NCI-H2107 treated with DMSO at 0.1 percent for 48 hours (cell line): ENCODE measurements around the gene S100A9.

Experiments
- DNase-seq: peaks from one replicate; lab custom pipeline; 2025; ENCODE audit not compliant: unreplicated experiment; lab: John Stamatoyannopoulos, UW

S100A9 gene

DNA sequence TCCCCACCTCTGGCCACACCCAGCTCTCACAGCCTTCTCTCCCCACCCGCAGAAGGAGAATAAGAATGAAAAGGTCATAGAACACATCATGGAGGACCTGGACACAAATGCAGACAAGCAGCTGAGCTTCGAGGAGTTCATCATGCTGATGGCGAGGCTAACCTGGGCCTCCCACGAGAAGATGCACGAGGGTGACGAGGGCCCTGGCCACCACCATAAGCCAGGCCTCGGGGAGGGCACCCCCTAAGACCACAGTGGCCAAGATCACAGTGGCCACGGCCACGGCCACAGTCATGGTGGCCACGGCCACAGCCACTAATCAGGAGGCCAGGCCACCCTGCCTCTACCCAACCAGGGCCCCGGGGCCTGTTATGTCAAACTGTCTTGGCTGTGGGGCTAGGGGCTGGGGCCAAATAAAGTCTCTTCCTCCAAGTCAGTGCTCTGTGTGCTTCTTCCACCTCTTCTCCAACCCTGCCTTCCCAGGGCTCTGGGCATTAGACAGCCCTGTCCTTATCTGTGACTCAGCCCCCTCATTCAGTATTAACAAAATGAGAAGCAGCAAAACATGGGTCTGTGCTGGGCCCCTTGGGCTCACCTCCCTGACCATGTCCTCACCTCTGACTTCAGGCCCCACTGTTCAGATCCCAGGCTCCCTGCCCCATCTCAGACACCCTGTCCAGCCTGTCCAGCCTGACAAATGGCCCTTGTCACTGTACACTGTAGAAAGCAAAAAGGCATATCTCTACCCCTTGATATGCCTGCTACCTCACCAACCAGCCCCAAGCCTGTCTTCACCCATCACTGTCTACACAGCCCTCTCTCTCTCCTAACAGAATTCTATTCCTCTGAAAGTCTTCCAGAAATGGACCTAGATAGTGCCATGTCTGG is 3.2 kb downstream of the S100A9 start:
- DNase-seq, result no peak

DNA sequence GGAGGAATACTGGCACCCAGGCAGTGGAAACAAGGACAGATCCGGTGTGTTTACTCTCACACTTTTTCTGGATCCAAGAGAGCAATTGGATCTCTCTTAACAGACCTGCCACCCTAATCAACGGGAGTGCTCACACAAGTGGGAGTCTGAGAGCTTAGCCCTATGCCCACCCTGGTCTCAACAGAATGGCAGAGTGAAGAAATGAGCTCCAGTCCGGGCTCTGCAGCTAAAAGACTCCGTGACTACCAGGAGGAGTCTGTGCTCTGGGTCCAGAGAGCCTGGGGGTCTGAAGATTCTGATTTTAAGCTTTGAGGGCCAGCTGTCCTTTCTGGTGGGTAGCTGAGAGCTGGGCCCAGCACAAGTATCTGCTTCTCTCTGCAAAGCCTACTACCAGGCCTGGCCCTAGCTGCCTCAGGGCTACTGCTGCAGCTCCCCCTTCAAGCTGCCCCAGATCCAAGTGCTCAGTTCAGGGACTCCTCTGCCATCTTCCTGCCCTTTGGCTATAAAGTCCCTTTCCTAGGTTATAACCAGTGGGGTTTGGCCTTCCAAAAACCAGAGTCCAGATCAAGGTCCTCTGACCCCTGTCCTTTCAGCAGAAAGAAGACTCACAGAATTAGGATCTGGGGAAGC is 3.9 kb downstream of the S100A9 start:
- DNase-seq, result no peak

DNA sequence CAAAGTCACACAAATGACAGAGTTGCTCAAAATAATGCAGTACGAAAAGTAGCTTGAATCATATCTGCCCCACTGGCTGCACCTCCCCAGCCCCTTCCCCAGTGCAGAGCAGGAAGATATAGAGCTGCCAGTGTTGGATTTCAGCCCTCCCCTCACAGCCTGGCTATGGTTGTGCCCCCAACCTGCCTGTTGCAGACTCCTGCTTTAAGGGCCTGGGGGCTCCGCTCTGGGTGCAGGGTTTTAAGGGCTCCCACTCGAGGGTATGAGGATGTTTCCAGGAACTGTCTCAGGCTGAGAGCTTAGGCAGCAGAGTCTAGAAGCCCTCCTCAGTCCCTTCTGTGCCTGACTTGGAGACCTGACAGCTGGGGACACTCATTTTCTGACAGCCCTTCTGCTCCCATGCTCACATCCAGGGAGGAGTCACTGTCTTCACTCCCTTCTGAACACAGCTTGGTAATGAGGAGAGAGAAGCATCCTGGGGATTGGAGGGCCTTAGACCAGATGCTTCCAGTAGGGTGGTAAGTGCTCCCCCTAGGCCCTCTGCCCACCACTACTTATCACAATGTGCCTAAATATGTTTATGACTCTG is 4.6 kb downstream of the S100A9 start:
- no peak for DNase-seq

DNA sequence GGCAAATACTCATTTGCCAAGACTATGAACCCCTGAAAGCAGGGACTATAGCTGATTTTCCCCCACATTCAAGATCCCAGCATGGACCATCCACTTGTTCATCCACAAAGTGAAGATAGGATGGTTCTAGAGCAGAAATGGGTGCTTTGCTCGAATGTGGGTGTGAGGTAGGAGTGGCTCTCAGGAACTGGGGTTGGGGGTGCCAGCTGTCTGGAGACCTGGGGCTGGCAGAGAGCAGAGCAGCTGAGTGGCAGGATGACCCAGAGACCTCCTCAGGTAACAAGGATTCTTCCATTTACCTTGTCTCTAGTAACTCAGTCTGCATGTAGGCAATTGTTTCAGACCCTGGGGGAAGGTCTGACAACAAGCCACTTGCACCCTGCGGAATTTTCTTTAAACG is 6.0 kb downstream of the S100A9 start:
- no peak for DNase-seq

DNA sequence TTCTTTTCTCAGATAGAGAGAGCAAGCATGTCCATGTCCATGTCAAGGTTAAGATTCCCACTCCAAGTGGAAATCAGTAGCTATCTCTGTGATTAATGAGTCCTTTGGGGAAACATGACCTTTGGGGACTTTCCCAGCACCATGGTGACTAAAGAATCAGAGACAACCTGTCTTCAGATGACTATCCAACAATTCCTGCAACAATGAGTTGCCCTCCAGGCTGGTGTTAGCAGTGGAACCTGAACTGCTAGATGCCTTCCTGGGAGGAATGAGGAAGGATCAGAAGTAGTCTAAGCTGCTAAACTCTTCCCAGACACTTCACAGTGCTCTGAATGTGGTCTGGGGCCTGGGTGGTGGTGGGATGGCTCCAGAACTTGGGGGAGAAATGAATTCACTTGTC is 6.5 kb downstream of the S100A9 start:
- no peak for DNase-seq

DNA sequence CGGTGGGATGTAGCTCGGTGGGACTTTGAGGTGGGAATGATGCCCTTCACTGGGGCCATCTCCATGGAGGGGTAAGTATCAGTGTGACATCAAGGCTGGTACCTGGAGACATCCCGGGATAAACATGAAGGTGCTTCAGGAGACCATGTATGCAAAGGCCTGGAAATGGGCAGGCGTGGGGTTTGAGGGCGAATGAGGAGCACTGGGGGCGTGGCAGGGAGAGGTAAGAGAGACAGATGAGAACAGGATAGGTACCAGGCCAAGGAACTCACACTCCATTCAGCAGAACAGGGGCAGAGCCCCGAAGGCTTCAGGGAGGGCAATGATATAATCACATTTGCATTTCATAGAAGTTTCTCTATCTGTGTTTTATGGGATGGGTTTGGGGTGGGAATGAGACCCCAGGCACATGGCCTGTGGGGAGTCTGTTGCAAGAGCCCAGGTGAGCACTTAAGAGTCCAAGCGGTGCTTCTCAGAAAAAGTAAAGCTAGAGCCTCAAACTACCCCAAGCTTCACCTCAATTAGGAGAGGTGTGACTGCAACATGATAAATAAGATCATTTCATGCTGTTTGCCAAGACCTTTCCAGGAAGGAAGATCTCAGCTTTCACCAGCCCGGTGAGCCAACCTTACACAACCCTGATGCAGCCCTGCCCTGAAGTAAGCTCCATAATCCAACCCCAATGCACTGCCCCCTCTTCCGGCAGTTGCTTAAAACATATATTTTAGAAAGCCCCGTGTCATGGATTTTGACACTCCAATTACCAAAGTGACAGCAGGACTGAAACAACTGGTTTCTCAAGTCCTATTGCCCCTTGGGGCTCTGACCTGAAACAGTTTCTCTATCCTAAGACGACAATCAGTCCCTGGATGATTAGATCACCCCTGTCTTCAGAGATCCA is 7.4 kb downstream of the S100A9 start:
- DNase-seq, result no peak

DNA sequence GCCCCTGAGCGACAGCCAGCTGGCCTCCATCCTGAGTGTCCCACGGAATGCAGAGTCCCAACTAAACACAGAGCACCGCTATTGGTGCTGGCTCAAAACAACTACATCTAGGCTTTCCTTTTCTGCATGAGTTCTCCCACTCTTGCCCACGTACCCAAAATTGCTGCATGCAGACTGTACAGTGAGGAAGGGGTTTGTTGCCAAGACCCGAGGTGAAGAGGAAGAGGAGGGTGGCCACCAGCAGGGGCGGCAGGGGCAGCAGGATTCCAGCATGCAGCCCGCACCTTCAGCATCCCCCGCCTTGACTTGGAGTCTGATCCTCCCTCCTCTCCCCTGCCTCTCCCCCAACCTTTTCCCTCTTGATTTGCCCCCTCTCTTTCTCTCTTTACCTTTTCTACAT is 8.0 kb downstream of the S100A9 start:
- DNase-seq, result no peak

DNA sequence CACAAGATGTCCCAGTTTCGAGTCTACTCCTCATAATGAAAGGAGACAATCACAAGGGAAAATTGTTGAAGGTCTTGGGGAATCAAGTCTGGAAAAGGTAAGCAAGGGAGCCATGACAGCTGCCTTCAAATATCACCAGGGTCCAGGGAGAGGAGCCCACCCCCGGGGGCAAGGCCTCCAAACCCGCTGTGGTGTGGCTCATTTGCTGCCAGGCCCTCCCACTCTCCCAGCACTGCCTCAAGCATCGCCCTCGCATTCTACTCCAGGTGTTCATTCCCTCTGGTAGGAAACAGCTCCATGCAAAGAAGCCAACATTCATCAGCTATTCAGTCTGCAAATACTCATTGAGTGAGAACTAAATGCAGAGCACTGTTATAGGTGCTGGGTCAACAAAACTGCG is 8.6 kb downstream of the S100A9 start:
- DNase-seq, result no peak

DNA sequence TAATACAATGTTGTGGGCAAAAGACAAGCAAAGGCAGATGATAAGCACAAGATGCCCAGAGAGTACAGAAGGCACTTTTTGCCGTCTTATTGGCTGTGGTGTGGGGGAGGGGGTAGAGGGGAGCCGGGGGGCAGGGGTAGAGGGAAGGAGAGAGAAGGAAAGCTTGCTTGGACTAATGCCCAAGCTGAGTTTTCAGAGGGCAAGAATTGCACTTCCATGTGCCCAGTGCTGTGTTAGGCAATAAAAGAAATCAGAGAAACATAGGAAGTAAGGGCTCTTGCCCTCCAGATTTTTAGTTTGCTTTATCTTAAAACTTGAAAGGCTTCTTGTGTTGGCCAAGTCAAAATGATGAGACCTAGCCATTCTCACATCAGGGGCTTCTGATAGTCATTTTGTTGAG is 9.4 kb downstream of the S100A9 start:
- no peak for DNase-seq

DNA sequence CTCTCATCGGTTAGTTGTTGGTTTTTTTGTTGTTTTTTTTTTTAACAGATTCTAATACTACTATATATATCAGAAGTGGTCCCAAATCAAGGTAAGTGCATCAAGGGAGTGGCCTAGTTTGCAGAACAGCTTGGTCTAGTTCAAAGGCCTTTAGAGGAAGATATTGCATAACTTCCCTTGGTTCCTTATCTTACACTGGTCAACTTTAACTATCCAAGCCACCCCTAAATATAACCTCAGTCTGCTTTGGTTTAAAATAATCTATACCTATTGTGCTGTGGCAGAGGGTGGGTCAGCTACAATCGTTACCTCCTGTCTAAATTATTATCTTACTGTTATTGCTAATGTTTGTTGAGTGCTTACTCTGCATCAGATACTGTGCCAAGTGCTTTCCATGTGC is 10.8 kb downstream of the S100A9 start:
- DNase-seq, result no peak

DNA sequence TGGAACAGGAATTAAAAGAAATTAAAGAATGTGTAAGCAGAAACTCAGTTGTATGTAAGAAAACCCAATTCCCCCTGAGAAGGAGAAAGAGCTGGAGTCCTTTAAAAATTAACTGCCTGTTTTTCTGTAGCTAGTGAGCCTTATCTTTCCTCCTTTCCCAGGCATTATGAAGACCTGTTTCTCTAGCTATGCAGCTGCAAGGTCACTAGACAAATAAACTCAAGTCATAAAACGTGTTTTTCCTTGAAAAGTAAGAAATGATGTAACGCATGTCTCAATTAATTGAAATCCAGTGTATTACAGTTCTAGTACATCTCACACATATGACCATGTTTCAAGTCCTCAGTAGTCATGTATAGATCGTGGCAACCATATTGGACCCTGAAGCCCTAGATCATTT is 12.5 kb downstream of the S100A9 start:
- DNase-seq, result no peak

DNA sequence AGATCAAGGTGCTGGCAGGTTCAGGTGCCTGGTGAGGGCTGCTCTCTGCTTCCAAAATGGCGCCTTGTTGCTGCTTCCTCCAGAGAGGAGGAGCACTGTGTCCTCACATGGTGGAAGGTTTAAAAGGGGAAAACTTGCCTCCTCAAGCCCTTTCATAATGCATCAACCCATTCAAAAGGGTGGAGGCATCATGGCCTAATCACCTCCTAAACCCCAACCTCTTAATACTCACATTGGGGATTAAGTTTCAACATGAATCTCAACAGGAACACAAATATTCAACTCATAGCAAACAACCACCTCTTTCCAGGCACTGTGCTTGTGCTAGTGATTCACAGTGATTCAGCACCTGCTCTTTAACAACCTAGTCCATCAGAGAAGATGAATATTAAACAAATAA is 13.6 kb downstream of the S100A9 start:
- DNase-seq, result no peak

DNA sequence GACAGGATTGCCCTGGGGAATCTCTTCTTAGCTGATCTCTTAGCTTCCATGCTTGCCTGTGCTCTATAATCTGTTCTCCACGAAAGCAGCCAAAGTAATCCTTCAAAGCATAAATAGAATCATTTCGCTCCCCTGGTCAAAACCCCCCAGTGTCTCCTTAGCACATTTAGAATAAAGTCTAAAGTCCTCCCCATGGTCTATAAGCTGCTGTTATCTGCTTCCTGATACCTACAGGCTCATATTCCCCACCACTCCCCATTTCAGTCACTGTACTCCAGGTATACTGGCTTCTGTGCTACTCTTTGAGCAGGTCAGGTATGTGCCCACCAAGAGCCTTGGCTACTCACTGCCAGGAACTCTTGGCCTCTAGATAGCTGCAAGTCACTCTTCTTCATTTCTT is 14.9 kb downstream of the S100A9 start:
- no peak for DNase-seq

DNA sequence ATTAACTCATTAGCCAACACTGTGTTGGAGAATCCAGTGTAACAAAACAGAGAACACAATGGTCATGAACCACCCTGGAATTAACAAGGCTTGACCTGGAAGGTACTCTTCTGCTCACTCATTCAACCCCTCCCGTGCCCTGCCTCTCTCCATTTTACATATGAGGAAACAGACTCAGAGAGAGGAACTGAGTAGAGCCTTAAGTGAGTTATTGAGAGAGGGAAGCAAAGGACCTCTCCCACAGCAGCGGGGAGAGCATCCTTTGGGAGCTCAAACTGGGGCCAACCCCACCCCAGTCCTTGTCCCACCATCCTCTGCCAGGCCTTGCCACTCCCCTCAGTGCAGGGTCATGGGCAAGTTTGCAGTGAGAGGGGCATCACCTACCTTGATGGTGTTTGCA is 16.4 kb downstream of the S100A9 start:
- no peak for DNase-seq

DNA sequence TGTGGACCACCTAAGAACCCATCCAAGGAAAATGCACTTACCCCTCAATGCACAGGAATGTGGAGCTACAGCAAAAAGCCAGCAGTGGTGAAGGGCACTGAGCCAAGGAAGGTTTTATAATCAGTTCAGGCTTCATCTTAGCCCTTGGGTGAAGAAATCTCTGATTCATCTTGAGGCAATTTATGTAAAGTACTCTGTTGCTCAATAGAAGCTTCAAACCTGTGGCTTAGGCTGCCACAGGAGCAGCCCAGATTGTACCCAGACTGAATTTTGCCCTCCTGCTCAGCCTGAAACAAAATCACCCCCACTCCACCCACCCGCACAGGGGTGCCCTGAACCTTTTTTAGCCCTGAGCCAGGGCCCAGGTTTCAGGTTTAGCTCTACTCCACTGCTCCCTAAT is 17.9 kb downstream of the S100A9 start, which contains the start of gene S100A12:
Gene S100A12 (minus strand): TSS at position 111 of the 400 bp plus-strand sequence. CDS start 1,029 bp downstream, outside the sequence.
- DNase-seq, result no peak

DNA sequence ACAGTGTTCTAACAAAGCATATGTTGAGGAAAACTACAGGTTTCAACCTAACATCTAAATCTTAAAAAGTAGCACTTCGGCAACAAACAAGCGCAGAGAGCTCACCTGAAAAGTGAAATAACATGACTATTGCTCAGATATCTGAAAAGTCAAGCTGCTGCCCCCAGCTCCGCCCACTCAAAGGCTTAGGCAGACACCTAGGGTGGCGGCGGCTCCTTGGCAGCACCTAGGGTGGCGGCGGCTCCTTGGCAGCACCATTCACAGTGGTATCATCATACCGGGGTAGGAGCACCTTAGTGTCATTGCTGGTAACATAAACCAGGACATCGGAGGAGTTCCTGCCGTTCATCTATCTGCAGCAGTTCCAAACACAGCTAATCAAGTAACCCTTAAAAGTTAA is 21.9 kb downstream of the S100A9 start:
- no peak for DNase-seq

DNA sequence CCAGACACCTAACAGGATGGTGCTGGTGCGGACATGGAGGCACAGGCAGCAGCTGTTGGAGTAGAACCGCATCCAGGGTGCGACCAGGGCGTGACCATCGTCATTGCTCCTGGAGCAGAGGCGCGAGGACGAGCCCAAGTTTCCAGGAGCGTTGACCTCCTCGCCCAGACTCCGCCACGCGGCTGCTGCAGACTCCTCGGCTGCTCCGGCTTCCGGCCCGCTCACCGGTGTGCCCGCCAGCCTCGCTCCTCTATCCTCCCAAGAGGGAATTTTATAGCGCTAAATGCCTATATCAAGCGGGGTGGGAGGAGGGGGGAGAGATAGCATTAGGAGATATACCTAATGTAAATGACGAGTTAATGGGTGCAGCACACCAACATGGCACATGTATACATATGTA is 23.1 kb downstream of the S100A9 start:
- DNase-seq, result no peak

DNA sequence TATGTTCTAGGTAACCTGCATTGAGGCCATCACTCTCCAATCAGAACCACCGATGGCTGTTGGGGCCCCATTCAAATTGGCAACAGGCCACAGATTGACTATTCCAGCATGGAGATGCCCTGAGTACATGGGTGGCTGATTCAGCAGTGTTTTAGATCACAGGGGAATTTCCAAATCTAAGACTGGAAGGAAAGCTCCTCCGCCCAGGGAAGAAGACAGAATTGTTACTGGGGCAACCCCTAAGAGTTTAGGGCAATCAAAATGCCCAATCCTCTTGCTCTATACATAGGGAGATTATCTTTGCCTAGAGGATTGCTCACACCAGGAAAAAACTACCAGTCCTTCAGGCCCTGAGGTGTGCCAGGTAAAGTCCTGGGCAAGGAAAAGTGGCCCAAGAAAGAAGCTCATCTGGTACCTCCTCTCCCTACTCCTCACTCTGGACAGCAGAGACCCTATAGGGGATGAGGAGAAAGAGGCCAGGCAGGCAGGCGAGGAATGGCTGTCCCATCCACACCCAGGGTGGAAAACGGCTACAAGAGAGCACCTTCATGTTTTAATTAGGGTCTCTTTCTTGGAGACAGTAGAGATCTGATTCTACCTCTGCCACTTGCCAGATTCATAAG is 27.4 kb downstream of the S100A9 start:
- DNase-seq, result no peak

DNA sequence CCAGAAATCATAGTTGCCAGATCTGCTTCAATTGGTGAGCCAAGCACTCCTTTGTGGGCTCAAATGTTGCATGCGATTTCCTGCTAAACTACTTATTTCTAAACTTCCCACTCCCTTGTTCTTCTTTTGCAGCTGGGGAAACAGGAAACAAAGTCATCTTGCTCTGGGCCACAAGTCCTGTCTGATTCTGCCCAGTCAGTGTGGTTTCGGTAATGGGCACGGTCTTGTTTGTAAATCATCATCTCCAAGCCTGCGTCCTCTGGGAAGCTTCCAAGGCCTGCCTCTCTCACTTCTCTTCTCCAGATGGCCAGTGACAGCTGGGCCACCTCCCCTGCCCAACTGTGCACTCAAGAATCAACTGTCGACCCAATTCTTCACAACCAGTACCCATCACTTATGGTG is 28.8 kb downstream of the S100A9 start:
- no peak for DNase-seq

DNA sequence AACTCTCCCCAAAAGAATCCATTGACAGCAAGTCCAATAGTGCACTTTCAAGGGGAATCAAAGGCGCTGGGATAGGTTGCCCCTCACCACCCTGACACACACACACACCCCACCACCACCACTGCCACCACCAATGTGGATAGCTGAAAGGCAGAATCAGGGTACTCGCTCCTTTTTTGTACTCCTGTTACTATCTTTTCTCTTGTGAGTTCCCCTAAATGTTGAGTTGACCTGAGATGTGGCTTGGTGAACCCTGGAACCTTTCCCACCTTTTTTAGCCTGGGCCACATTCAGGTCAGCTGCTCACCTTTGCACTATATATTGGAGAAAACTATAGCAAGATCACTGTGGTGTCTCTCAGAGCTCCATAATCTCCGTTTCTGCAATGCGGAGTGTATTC is 29.3 kb downstream of the S100A9 start:
- DNase-seq, result no peak

DNA sequence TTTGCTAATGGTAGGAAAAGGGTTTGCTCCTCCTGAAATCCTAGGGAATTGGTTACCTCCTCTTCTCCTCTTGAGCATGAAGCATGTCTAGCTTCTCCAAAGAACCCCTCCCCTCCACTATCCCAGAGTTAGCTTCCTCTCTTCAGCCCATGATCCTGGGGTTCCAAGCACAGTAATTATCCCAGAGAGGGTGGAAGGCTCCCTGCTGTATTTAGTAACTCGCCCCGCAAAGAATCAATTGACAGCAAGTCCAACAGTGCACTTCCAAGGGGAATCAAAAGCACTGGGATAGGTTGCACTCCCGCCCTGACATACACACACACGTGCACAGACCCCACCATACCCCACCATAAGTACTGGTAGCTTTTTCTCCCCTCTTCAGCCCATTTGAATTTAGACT is 30.1 kb downstream of the S100A9 start:
- DNase-seq, result no peak
